ENCODE data around the gene ARHGEF19.
A peak's percentile ranks its signal among the peaks of the same experiment; 100 is the strongest.

ARHGEF19 gene

DNA sequence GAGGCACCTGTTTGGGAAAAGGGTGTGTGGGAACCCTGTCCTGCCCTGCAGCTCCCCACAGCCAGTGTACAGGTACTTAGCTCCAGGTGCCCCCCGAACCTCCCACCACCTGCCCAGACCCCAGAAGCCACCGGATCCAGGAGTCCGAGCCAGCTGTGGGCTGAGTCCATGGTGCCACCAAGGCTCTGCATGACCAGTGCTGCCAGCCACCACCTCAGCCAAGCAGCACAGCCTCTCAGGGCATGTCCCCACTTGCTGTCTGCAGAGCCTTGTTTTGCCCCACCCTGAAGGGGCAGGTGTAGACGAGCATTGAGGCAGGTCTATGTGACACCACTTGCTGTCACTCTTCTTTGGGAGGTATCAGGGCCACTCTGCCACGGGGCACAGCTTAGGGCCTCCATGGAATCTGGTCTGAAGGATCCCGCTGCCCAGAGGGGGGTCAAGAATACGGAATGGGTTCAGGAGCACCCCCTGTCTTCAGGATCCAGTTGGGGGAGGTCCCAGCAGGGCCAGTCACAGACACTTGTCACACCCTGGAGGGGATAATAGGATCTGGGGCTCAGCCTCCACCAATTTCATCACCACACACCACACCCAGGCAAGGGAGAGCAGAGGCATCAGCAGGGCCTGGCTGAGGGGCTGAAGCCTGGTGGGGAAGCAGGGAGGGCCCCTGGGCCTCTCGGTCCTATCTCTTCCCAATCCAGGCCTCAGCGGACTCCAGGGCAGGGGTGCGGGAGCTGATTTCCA lies 27.7 kb downstream of the ARHGEF19 start:
- Histone ChIP-seq H3K27me3 (ENCODE audit: control insufficient read depth, insufficient read depth, low read length) (no peaks in the 10 kb centered on the region), H3K36me3 (ENCODE audit: insufficient read depth, low read length) (no peaks in the 10 kb centered on the region), H3K4me1 (ENCODE audit: control insufficient read depth, insufficient read depth, low read length) (peaks cover 58% of the 10 kb centered on the region), H3K4me3 (ENCODE audit: low read length) (no peak overlapping the region), H3K9ac (ENCODE audit: low read depth, low read length) (no peak overlapping the region), H3K9me3 (replicated peaks; ENCODE audit: low read length) (no peaks in the 10 kb centered on the region), H3K4me2 (ENCODE audit: low read length) (no peak overlapping the region)

DNA sequence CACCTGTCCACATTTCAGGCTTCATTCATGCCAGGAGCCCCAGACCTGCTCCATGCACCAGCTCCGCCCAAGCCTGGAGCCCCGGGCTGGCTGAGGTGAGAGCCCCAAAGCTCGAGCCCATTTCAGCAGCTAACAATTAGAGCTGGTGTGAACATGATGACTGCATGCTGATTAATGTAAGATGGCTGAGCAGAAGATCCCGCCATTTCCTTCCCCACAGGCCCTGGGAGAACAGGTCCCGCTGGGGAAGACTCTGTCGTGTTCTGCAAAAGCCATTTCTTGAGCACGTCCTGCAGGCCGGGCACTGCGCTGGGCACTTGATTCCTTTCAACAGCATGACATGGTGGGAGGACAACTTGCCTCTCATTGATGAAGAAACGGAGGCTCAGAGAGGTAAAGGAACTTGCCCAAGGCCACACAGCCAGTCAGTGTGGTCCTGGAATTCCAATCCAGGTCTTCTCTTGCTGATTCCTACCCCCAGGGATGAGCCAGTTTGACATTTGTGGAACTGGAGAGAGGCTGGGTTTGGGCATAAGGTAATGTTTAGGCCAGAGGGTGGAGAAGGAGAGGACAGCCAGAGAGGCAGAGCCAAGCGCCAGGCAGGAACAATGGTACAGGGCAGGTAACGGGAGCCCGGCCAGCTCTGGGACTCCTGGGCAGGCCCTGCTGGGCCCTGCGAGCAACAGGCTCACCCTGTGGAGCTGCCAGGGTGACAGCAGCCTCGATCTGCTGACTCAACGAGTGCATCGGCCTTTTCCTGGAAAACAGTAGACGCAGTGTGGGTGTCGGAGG lies 28.5 kb downstream of the ARHGEF19 start:
- no peaks in the 10 kb centered on the region for H3K27me3 ChIP-seq (ENCODE audit: control insufficient read depth, insufficient read depth, low read length)
- H3K36me3 ChIP-seq (ENCODE audit: insufficient read depth, low read length) = no peaks in the 10 kb centered on the region
- no peak overlapping the region for H3K4me2 ChIP-seq (ENCODE audit: low read length)
- H3K4me3 ChIP-seq (ENCODE audit: low read length) = no peak overlapping the region
- no peaks in the 10 kb centered on the region for H3K9me3 ChIP-seq (replicated peaks; ENCODE audit: low read length)
- no peak overlapping the region for H3K9ac ChIP-seq (ENCODE audit: low read depth, low read length)
- peaks cover 53% of the 10 kb centered on the region for H3K4me1 ChIP-seq (ENCODE audit: control insufficient read depth, insufficient read depth, low read length)

DNA sequence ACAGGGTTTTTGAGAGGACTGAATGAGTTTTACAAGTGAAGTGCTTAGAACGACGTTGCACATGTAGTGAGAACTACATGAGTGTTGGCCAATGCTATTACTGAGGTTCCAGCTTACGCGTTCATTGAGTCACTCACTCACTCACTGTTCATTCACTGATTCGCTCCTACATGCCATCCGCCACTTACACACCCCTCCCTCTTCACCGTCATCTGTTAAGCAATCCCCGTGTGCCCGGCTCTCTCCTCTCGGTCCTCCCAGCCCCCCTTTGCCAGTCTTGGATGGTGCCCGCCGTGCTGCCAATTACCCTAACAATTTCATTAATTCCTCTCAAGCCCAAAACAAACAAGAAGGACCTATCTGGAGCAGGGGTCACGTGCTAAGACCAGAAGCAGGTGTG lies 29.3 kb downstream of the ARHGEF19 start:
- peak overlapping the region; percentile 38 for H3K4me2 ChIP-seq (ENCODE audit: low read length)
- no peaks in the 10 kb centered on the region for H3K36me3 ChIP-seq (ENCODE audit: insufficient read depth, low read length)
- no peak overlapping the region for H3K9ac ChIP-seq (ENCODE audit: low read depth, low read length)
- H3K9me3 ChIP-seq (replicated peaks; ENCODE audit: low read length) = no peaks in the 10 kb centered on the region
- H3K4me1 ChIP-seq (ENCODE audit: control insufficient read depth, insufficient read depth, low read length) = peaks cover 51% of the 10 kb centered on the region
- H3K27me3 ChIP-seq (ENCODE audit: control insufficient read depth, insufficient read depth, low read length) = no peaks in the 10 kb centered on the region
- no peak overlapping the region for H3K4me3 ChIP-seq (ENCODE audit: low read length)

DNA sequence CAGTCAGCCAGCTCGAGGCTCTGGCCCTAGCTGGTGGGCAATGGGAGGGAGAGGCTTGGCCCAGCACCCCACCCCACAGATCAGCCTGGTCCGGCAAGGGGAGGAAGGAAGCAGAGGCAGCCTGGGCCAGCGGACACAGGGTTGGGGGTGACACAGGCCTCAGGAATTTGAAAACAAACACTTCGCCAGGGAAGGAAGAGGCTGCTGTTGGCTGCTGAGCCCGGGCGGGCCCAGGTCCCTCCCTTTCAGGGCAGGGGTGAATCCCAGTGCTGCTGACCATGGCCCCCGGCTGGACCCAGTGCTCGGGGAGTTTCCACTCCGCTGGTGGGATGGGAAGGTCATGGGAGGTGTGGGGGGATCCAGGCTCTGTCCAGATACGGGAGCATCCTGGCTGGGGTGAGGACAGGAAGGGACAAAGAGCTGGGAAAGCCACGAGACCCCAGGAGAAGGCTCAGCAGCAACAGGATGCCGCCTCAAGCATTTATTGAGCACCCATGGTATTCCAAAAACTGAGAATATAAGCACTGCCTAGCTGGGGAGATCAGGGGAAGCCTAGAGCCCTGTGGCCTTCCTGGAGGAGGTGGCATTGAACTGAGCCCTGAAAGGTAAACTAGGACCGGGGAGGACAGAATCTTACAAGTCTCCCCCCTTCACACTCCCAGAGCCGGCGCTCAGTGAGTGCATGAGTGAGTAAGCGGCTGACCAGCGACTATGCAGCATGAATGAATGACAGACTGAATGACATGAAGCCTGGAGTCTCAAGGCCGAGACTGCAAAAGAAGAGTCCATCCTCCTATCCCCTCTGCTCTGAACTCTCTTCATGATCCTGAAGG lies 30.3 kb downstream of the ARHGEF19 start:
- peak overlapping the region; percentile 30 for H3K4me3 ChIP-seq (ENCODE audit: low read length)
- peaks cover 46% of the 10 kb centered on the region for H3K4me1 ChIP-seq (ENCODE audit: control insufficient read depth, insufficient read depth, low read length)
- no peaks in the 10 kb centered on the region for H3K9me3 ChIP-seq (replicated peaks; ENCODE audit: low read length)
- peak overlapping the region; percentile 82 for H3K9ac ChIP-seq (ENCODE audit: low read depth, low read length)
- no peaks in the 10 kb centered on the region for H3K27me3 ChIP-seq (ENCODE audit: control insufficient read depth, insufficient read depth, low read length)
- no peaks in the 10 kb centered on the region for H3K36me3 ChIP-seq (ENCODE audit: insufficient read depth, low read length)
- H3K4me2 ChIP-seq (ENCODE audit: low read length) = peak overlapping the region; percentile 71

DNA sequence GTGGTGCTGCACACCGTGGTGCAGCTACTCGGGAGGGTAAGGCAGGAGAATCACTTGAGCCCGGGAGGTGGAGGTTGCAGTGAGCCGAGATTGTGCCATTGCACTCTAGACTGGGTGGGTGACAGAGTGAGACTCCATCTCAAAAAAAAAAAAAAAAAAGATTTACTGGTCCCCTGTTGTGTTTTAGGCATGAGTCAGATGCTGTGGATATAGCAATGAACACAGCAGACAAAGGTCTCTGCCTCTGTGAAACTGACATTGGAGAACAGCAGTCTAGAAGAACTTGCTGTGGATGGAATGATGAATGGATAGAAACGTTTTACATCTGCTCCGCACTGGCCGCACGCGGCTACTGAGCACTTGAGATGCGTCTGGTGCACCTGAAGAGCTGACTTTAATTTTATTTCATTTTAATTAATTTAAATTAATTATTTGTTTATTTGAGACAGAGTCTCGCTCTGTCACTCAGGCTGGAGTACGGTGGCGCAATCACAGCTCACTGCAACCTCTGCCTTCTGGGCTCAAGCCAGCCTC lies 32.1 kb downstream of the ARHGEF19 start:
- peaks cover 64% of the 10 kb centered on the region for H3K4me1 ChIP-seq (ENCODE audit: control insufficient read depth, insufficient read depth, low read length)
- H3K9ac ChIP-seq (ENCODE audit: low read depth, low read length) = peak overlapping the region; percentile 82
- no peaks in the 10 kb centered on the region for H3K36me3 ChIP-seq (ENCODE audit: insufficient read depth, low read length)

DNA sequence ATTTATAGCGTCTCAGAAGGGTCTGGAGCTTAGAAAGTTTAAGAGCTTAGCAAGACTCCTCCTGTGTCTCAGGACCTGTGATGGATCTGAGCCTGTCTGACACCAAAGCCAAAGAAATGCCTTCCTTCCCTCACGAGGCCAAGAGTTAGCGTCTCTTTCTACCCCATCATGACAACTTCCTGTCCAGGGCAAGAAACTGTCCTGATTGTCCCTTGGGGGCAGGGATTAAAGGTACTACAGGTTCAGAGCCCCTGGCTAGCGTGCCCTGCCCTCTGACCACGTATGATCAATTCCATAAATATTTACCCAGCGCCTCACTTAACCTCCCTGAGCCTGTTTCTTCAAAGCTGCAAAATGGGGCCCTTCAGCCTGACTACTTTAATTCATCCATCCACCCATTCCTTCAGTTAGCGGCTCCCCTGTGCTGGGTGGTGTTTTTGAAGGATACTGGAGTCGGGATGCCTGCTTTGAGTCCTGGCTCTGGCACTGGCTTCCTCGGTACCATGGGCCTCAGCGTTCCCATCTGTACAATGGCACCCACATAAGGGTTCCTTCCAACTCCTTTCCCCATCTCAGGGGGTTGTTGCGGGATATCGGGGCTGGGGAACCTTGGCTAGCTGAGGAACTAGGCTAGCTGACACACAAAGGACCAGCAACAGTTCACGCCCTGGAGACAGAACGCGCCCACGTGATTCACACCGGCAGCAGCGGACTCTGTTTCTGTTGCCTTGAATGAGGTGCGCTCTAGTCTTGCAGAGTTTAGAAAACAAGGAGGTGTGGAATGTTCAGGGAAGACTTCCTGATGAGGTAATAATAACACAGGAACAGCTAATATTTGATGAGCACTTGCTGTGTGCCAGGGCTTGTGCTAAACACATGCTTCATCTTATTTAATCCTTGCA lies 33.6 kb downstream of the ARHGEF19 start:
- no peaks in the 10 kb centered on the region for H3K27me3 ChIP-seq (ENCODE audit: control insufficient read depth, insufficient read depth, low read length)
- no peaks in the 10 kb centered on the region for H3K9me3 ChIP-seq (replicated peaks; ENCODE audit: low read length)
- no peak overlapping the region for H3K9ac ChIP-seq (ENCODE audit: low read depth, low read length)
- H3K36me3 ChIP-seq (ENCODE audit: insufficient read depth, low read length) = no peaks in the 10 kb centered on the region
- H3K4me2 ChIP-seq (ENCODE audit: low read length) = no peak overlapping the region
- no peak overlapping the region for H3K4me3 ChIP-seq (ENCODE audit: low read length)
- H3K4me1 ChIP-seq (ENCODE audit: control insufficient read depth, insufficient read depth, low read length) = peaks cover 79% of the 10 kb centered on the region

More for the DNA sequence above, 32.1 kb downstream of the ARHGEF19 start:
- Histone ChIP-seq H3K27me3 (ENCODE audit: control insufficient read depth, insufficient read depth, low read length) (no peaks in the 10 kb centered on the region), H3K4me2 (ENCODE audit: low read length) (no peak overlapping the region), H3K4me3 (ENCODE audit: low read length) (no peak overlapping the region), H3K9me3 (replicated peaks; ENCODE audit: low read length) (no peaks in the 10 kb centered on the region)

DNA sequence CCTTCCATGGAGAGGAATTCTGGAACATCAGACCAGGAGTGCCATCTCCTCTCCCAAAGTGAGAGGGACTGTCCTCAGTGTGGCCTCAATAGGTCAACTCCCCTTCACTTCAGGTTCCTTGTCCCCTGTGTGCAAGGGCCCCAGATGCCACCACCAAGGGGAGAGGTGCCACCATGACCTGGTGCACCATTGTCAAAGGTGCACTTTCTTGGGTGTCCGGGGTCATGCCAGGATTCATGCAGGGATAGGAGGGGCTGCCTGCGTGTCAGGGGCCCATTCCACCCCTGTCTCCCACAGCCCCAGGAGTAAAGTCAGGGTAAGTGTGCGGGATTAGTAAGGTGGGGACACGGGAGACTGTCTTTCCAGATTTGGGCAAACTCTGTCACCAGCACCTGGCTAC lies 35.1 kb downstream of the ARHGEF19 start:
- H3K4me2 ChIP-seq (ENCODE audit: low read length) = no peak overlapping the region
- H3K36me3 ChIP-seq (ENCODE audit: insufficient read depth, low read length) = no peaks in the 10 kb centered on the region
- H3K9me3 ChIP-seq (replicated peaks; ENCODE audit: low read length) = no peaks in the 10 kb centered on the region
- no peak overlapping the region for H3K9ac ChIP-seq (ENCODE audit: low read depth, low read length)
- no peaks in the 10 kb centered on the region for H3K27me3 ChIP-seq (ENCODE audit: control insufficient read depth, insufficient read depth, low read length)
- H3K4me1 ChIP-seq (ENCODE audit: control insufficient read depth, insufficient read depth, low read length) = peaks cover 77% of the 10 kb centered on the region
- H3K4me3 ChIP-seq (ENCODE audit: low read length) = no peak overlapping the region

DNA sequence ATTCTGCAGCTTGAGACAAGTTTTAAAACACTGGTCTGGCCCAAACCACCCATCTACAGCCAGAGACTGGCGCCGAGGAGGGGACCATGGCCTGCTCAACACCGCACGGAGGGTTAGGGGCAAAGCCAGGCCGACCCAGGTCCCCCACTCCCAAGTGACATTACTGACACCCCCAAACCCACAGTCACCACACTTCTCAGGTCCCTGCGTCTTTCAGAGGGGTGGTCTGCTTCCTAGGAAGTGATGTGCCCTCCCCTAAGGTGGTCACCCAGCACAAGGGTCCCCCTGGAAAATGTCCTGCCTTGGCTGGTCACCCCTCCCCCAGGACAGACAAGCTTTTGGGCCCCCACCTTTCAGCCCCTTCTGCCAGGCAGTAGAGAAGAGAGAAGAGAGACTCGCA lies 35.8 kb downstream of the ARHGEF19 start:
- no peaks in the 10 kb centered on the region for H3K27me3 ChIP-seq (ENCODE audit: control insufficient read depth, insufficient read depth, low read length)
- no peaks in the 10 kb centered on the region for H3K9me3 ChIP-seq (replicated peaks; ENCODE audit: low read length)
- H3K4me2 ChIP-seq (ENCODE audit: low read length) = peak overlapping the region; percentile 73
- peak overlapping the region; percentile 37 for H3K4me3 ChIP-seq (ENCODE audit: low read length)
- H3K36me3 ChIP-seq (ENCODE audit: insufficient read depth, low read length) = no peaks in the 10 kb centered on the region
- H3K4me1 ChIP-seq (ENCODE audit: control insufficient read depth, insufficient read depth, low read length) = peaks cover 70% of the 10 kb centered on the region
- peak overlapping the region; percentile 80 for H3K9ac ChIP-seq (ENCODE audit: low read depth, low read length)

DNA sequence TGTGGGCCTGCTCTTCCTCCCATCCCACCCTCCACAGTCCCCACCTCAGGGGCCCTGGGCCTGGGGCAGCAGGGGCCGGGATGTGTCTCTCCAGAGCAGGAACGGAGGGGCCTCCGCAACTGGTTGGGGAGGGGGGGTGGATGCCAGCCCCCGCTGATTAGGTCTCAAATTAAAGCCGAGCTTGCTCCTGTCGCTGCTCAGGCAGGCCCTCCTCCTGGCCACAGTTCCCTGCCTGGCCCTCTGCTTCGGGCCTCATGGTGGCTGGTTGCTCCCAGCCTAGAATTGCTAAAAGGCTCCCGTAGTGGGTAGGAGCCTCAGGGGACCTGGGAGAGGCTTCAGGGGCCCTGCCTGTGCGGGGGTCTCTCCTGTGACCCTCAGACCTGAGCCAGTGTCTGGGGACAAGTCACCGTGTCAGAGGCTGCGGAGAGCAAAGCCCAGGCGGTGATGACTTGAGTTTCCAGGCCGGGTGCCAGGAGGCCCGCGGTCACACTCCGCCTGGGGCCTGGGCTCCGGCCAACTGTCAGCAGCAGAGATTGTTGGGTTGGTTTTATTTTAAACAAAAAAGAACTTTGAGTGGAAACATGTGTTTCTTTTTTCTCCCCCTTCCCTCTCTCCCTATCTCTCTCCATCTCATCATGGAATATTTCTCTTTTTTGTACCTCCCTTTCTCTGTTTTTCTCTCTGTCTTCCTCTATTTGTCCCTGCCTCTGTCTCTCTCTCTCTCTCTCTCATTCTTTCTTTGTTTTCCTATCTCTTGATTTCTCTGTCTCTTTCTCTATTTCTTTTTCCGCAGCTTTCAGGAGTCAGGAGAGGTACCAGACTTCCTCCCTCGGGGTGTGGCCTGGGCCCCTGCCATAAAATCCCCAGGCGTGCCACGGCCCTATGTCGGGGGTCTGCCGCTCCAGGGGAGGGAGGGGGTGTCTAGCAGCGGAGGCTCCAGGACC lies 36.6 kb downstream of the ARHGEF19 start:
- Histone ChIP-seq H3K9me3 (replicated peaks; ENCODE audit: low read length) (no peaks in the 10 kb centered on the region), H3K4me2 (ENCODE audit: low read length) (peak overlapping the region; percentile 73), H3K4me3 (ENCODE audit: low read length) (peak overlapping the region; percentile 37), H3K4me1 (ENCODE audit: control insufficient read depth, insufficient read depth, low read length) (peaks cover 63% of the 10 kb centered on the region), H3K9ac (ENCODE audit: low read depth, low read length) (peak overlapping the region; percentile 80), H3K36me3 (ENCODE audit: insufficient read depth, low read length) (no peaks in the 10 kb centered on the region), H3K27me3 (ENCODE audit: control insufficient read depth, insufficient read depth, low read length) (no peaks in the 10 kb centered on the region)

Data from skeletal muscle satellite cell (primary cell).